ENCODE results near the gene ERG. TPM values are rescaled to one million over a fixed set of nuclear protein-coding genes. Genes with fewer than 3 reads are reported as not detected.
A peak's percentile ranks its signal among the peaks of the same experiment; 100 is the strongest.

Gene ERG
- total and polyA plus RNA-seq, 2 of the 8 experiments (the other 6 are each of a cell fraction or from before 2014, with no cell fraction given) = 1.0 to 3.0 TPM

DNA sequence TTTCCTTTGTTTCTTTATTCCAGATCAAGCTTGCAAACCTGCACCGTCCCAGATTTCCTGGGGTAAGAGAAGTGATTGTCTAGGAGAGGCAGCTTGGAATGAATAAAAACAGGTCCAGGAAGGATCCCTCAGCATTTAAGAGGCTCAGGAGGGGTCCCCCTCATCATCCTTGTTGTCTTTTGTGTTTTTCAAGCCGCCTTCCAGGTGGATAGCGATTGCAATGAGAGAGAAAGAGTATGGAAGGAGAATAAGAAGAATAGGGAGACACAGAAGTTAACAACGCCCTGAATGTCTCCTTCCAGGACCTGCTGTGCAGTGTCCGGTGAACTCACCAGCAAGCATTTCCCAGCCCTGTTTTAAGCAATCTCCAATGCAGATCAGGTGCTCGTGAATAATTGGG is 8.5 kb downstream of the ERG start:
- no peak for DNase-seq (ENCODE audit: low read depth in 1 of 2, low spot score in 2 of 2)
- H3K56ac ChIP-seq (replicated peaks; ENCODE audit: insufficient read length, low read depth, low read length) = no peak overlapping the region
- WGBS, 2 experiments (ENCODE audit: extremely low coverage in 1 of 2, insufficient coverage in 1 of 2, insufficient read length in 1 of 2, insufficient replicate concordance in 2 of 2, low coverage in 1 of 2, low lambda C conversion rate in 2 of 2, missing lambda C conversion rate in 1 of 2) = 46% methylated on average over 6 of the region's 6 CpGs; no CpG with 5 or more reads in 1 of the 2 experiments
- H4K8ac ChIP-seq (ENCODE audit: extremely low read depth, insufficient read depth, low read length) = no peak overlapping the region
- FAIRE-seq = no peak
- no peaks in the 10 kb centered on the region for H3K23me2 ChIP-seq (ENCODE audit: low read depth, low read length)
- H4K91ac ChIP-seq (replicated peaks; ENCODE audit: insufficient read length, low read length) = no peak overlapping the region
- H3K27ac ChIP-seq (ENCODE audit: low read depth, low read length) = no peak overlapping the region
- no peak overlapping the region for H2BK120ac ChIP-seq (replicated peaks; ENCODE audit: low read depth, low read length)
- no peaks in the 10 kb centered on the region for H3K36me3 ChIP-seq (ENCODE audit: control insufficient read depth in 2 of 4, insufficient read depth in 4 of 4, low read length in 3 of 4)
- no peak overlapping the region for H3K23ac ChIP-seq (ENCODE audit: insufficient read length)
- no peaks in the 10 kb centered on the region for H4K20me1 ChIP-seq (replicated peaks in 1 of 2; ENCODE audit: control insufficient read depth in 1 of 2, insufficient read depth in 2 of 2, low read length in 2 of 2)
- H2AFZ ChIP-seq (ENCODE audit: low read length) = peak overlapping the region; percentile 37; the same call in 1 of the 2 replicates
- no peaks in the 10 kb centered on the region for H3K79me2 ChIP-seq (ENCODE audit: control insufficient read depth in 1 of 2, insufficient read depth in 2 of 2, low read length in 2 of 2)
- H3K4me2 ChIP-seq (ENCODE audit: insufficient read depth in 1 of 2, low read depth in 2 of 2, low read length in 2 of 2) = peak overlapping the region in 1 of 2 experiments; percentile 23; a peak in 1 of 4 replicates
- no peak overlapping the region for H2BK12ac ChIP-seq (ENCODE audit: low read depth, low read length)
- H3K18ac ChIP-seq (ENCODE audit: extremely low read depth, low read length) = no peak overlapping the region
- no peaks in the 10 kb centered on the region for H3K27me3 ChIP-seq (replicated peaks in 1 of 4; ENCODE audit: control insufficient read depth in 3 of 4, extremely low read depth in 1 of 4, insufficient read depth in 3 of 4, low read length in 3 of 4)
- H3K9ac ChIP-seq (replicated peaks in 1 of 4; ENCODE audit: extremely low read depth in 1 of 4, low read depth in 3 of 4, low read length in 3 of 4) = no peak overlapping the region
- no peak overlapping the region for H3K14ac ChIP-seq (ENCODE audit: insufficient read length)
- H4K5ac ChIP-seq (ENCODE audit: insufficient read length, low read depth, low read length) = no peak overlapping the region
- no peak overlapping the region for H2AK5ac ChIP-seq (ENCODE audit: low read depth, low read length)
- CTCF ChIA-PET (ENCODE audit: partially characterized antibody) = interaction anchor here (1.2 kb wide), 1 partner anchor 12 kb away, joined by 3 read pairs; no protein-coding TSS in a partner anchor
- H2BK15ac ChIP-seq (ENCODE audit: low read length) = no peak overlapping the region
- POLR2A ChIA-PET (ENCODE audit: partially characterized antibody) = interaction anchor here (1.3 kb wide), 1 partner anchor 17 kb away, joined by 3 read pairs; no protein-coding TSS in a partner anchor
- H3K4me3 ChIP-seq (ENCODE audit: extremely low read depth in 1 of 4, insufficient read depth in 2 of 4, low read depth in 3 of 4, low read length in 4 of 4) = no peak overlapping the region
- H2BK5ac ChIP-seq (ENCODE audit: low read depth, low read length) = no peak overlapping the region
- H3K4me1 ChIP-seq (replicated peaks in 1 of 4; ENCODE audit: control insufficient read depth in 3 of 4, insufficient read depth in 4 of 4, low read length in 3 of 4) = peaks cover 2 to 14% (median 10%) of the 10 kb centered on the region in 4 experiments
- H3K4ac ChIP-seq (replicated peaks; ENCODE audit: insufficient read length, low read depth, low read length) = no peak overlapping the region
- no peaks in the 10 kb centered on the region for H3K9me3 ChIP-seq (ENCODE audit: insufficient read depth in 2 of 2, low read depth in 1 of 2, low read length in 1 of 2)
- no peak overlapping the region for H2BK20ac ChIP-seq (ENCODE audit: low read length)
- H3K79me1 ChIP-seq (ENCODE audit: low read depth, low read length) = no peaks in the 10 kb centered on the region

Data from H1 (cell line).